Right atrium auricular region (tissue), 2 donors: ENCODE measurements around the gene ANGPTL2. TPM values are rescaled to one million over a fixed set of nuclear protein-coding genes. Genes with fewer than 3 reads are reported as not detected.

Source experiments
- DNase-seq: peaks from one replicate; pipeline ENCODE4 v3.0.0-alpha.2; 2019; ENCODE audit warnings: low spot score
- H3K27ac ChIP-seq, 2 donors: fragments of 200-600 bp; sonication (generic); 1 replicate in 1 of 2; 2 replicates in 1 of 2; pipeline ENCODE4 v1.5.1; 2016 to 2019
- H3K27me3 ChIP-seq, 2 donors: fragments of 200-600 bp; sonication (generic); one replicate each; pipeline versions ENCODE4 v1.5.1 to v1.6.0; 2017 to 2019
- H3K36me3 ChIP-seq: fragments of 200-600 bp; sonication (generic); one replicate; pipeline ENCODE4 v1.5.1; 2016
- H3K4me1 ChIP-seq, 2 donors: fragments of 200-600 bp; sonication (generic); one replicate each; pipeline versions ENCODE4 v1.5.1 to v1.6.0; 2017 to 2019
- H3K4me3 ChIP-seq, 2 donors: fragments of 200-600 bp; sonication (generic); 1 replicate in 1 of 2; 2 replicates in 1 of 2; pipeline ENCODE4 v1.5.1; 2017 to 2019; ENCODE audit warnings: mild to moderate bottlenecking in 1 of 2, moderate library complexity in 1 of 2
- H3K9me3 ChIP-seq, 2 donors: fragments of 200-600 bp; sonication (generic); one replicate each; pipeline ENCODE4 v1.5.1; 2019
- total RNA-seq, 2 donors: library from RNA; depleted of rRNA; stranded (reverse); fragments of >200 nt; gene quantifications; one replicate each; pipeline ENCODE4 v1.1.0, GENCODE V29; 2016
- TF ChIP-seq, protein P1 (sequence below), 2 donors: fragments of 200-600 bp; sonication (generic); IDR thresholded peaks; one replicate each; pipeline ENCODE4 v1.5.1; 2019; ENCODE audit warnings: antibody characterized with exemption in 2 of 2

ANGPTL2 gene
- total RNA-seq, 2 donors from 2014 or later = 42.8 to 55.8 TPM

DNA sequence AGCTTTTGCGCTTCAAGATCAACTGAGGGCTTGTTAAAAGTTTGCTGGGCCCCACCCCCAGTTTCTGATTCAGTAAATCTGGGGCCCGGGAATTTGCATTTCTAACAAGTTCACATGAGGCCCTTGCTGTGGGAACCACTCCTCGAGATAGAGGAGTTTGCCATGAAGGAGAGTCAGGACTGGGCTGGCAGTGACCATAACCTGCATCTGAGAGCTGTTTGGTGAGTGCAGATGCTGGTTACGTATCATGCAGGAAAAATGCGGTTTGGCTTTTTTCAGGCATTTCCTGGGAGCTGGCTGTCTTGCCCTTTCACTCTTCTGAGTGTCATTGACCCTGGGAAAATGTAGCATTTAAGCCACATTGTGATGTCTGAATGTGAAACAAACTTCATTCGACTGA is 9.4 kb upstream of the ANGPTL2 start:
- Histone ChIP-seq H3K4me1 (peaks cover 3 to 82% of the 10 kb centered on the region in 2 donors), H3K4me3 (no peak overlapping the region), H3K27ac (peak overlapping the region; percentile 87 to 95), H3K9me3 (no peaks in the 10 kb centered on the region), H3K36me3 (no peaks in the 10 kb centered on the region), H3K27me3 (no peaks in the 10 kb centered on the region)
- TF ChIP-seq, protein P1, sequence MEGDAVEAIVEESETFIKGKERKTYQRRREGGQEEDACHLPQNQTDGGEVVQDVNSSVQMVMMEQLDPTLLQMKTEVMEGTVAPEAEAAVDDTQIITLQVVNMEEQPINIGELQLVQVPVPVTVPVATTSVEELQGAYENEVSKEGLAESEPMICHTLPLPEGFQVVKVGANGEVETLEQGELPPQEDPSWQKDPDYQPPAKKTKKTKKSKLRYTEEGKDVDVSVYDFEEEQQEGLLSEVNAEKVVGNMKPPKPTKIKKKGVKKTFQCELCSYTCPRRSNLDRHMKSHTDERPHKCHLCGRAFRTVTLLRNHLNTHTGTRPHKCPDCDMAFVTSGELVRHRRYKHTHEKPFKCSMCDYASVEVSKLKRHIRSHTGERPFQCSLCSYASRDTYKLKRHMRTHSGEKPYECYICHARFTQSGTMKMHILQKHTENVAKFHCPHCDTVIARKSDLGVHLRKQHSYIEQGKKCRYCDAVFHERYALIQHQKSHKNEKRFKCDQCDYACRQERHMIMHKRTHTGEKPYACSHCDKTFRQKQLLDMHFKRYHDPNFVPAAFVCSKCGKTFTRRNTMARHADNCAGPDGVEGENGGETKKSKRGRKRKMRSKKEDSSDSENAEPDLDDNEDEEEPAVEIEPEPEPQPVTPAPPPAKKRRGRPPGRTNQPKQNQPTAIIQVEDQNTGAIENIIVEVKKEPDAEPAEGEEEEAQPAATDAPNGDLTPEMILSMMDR (IDR thresholded peaks at IDR 0.05) = no peak
- DNase-seq = no peak

DNA sequence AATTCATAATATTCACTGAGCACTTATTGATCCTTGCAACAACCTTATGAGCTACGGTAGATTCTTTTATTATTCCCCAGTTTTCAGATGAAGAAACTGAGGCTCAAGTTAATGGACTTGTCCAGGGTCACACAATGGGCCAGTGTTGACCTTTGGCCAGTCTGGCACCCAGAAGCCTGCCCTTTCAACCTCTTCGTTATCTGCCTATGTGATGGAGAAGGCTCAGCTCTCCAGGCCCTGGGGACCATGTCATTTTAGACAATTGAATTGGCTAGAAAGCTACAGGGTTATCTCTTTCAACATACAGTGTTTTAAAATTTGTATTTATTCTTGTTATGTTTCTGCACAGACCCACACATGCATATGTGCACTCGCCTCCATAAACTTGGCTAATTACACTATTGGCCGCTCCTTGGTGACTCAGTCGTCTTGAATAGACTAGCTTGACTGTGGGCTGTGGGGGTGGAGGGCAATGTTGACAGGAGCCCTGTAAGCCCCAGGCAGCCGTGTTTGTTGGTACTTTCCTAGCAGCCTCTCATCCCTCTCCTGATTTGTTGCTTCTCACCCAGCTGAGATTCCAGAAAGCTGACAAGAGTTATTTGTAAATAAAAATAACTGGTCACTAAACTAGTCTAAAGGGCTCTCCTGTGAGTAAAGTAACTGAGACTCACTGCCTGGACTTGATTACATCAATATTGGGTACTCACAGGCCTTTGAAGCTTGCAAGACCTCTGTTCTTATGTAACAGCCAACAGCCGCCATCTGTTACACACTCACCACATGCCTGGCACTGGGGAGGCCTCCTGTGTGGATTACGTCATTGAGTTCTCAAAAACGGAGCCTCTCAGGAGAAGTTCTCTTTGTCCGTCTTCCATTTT is 8.5 kb upstream of the ANGPTL2 start:
- DNase-seq = peak; percentile 86
- H3K27me3 ChIP-seq = no peaks in the 10 kb centered on the region
- H3K9me3 ChIP-seq = no peaks in the 10 kb centered on the region
- H3K27ac ChIP-seq = peak overlapping the region; percentile 87 to 95
- H3K36me3 ChIP-seq = no peaks in the 10 kb centered on the region
- TF ChIP-seq, protein P1 (IDR thresholded peaks at IDR 0.05) = no peak
- H3K4me1 ChIP-seq = peaks cover 3 to 74% of the 10 kb centered on the region in 2 donors
- no peak overlapping the region for H3K4me3 ChIP-seq

DNA sequence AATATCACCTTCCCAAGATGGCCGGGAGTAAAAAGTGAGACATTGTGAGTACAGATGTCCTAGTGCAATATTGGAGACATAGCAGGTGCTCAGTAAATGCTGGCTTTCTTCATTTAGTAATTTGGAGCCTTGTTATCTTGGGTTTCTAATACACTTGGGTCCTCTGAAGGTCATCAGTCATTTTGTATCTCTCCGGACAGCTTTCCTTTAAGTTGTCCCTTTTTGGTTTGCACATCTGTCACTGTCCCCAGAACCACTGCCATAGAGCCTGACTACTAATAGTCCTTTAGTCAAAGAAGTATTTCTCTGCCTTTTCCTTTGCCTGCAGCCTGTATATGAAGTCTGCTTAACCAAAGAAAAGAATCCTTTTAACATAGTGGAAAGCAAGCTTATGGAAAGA is 7.8 kb upstream of the ANGPTL2 start:
- DNase-seq = no peak
- Histone ChIP-seq H3K36me3 (no peaks in the 10 kb centered on the region), H3K9me3 (no peaks in the 10 kb centered on the region), H3K4me3 (no peak overlapping the region), H3K27ac (peak overlapping the region; percentile 87 to 95), H3K27me3 (no peaks in the 10 kb centered on the region), H3K4me1 (peaks cover 3 to 67% of the 10 kb centered on the region in 2 donors)
- TF ChIP-seq, protein P1 (IDR thresholded peaks at IDR 0.05) = no peak

DNA sequence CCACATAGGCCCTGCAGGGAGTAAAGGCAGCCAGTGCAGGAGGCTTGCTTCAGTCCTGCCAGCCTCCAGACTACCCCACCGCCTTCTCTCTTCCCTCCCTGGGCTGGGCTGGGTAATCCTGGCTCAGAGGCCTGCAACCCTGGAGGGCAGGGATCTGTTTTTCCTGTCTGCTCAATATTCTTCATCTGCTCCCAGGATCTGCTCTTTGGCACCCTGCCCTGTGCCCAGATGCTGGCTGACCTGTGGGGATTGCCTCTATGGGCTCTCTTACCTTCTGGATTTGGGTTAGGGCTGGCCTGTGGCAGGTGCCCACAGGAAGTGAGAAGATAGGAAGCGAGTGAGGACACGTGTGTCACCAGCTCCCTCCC is 7.3 kb upstream of the ANGPTL2 start:
- Histone ChIP-seq H3K4me1 (peaks cover 3 to 62% of the 10 kb centered on the region in 2 donors), H3K36me3 (no peaks in the 10 kb centered on the region), H3K9me3 (no peaks in the 10 kb centered on the region), H3K4me3 (no peak overlapping the region), H3K27ac (peak overlapping the region; percentile 87 to 95), H3K27me3 (no peaks in the 10 kb centered on the region)
- TF ChIP-seq, protein P1 (IDR thresholded peaks at IDR 0.05) = no peak
- no peak for DNase-seq

DNA sequence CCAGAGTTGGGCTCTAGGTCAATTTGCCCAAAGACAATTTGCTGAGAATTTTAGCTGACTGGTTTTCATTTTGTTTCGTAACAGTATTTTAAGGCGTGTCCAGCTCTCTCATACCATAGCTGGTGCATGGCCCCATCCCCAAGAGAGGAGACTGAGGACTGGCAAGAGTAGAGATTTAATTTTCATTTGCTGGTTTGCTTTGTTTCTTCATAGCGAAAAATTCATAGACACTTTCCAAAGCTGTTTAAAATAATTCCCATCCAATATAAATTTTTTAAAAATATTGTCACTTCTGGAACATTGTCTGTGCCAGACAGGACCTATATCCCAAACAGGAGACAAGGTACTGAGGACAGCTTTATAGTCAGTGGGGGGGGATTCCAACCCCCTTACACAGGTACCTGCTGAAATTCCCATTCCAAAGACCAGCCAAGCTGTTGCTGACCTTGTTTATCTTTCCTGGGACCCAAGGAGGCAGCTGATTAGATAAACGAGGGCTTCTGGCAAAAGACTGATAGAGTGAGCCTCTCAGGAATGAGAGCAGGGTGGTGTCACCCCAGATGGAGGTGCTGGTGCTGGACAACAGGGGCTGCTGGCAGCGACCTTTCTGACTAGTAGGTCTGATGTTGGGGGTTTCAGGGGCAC is 6.8 kb upstream of the ANGPTL2 start:
- no peaks in the 10 kb centered on the region for H3K27me3 ChIP-seq
- H3K9me3 ChIP-seq = no peaks in the 10 kb centered on the region
- no peak overlapping the region for H3K4me3 ChIP-seq
- peaks cover 3 to 57% of the 10 kb centered on the region in 2 donors for H3K4me1 ChIP-seq
- H3K27ac ChIP-seq = peak overlapping the region; percentile 87 to 95
- H3K36me3 ChIP-seq = no peaks in the 10 kb centered on the region
- no peak for DNase-seq
- TF ChIP-seq, protein P1 (IDR thresholded peaks at IDR 0.05) = no peak
